Keratinocyte (primary cell): ENCODE data around the gene SCN8A. TPM values are rescaled to one million over a fixed set of nuclear protein-coding genes. Genes with fewer than 3 reads are reported as not detected.

Experiments
- DNase-seq: peaks from one replicate; pipeline ENCODE4 v3.0.0-alpha.2; 2011; ENCODE audit warnings: low read depth, missing footprints, low spot score
- FAIRE-seq: peaks from 2 replicates; lab custom pipeline; 2011; peaks lifted over from hg19 to GRCh38; lab: Jason Lieb, UNC
- H2AFZ ChIP-seq: 2 replicates; pipeline ENCODE4 v1.6.0; 2012; ENCODE audit warnings: low read length, control low read depth, inconsistent platforms; ENCODE audit not compliant: control insufficient read depth
- H3K27ac ChIP-seq: 2 replicates; pipeline ENCODE4 v1.5.1; 2011; ENCODE audit warnings: low read length; ENCODE audit not compliant: control insufficient read depth, insufficient read depth
- H3K27me3 ChIP-seq: 3 replicates; pipeline ENCODE4 v1.6.0; 2011; ENCODE audit warnings: low read length; ENCODE audit not compliant: control insufficient read depth, insufficient read depth; ENCODE audit errors: extremely low read depth
- H3K36me3 ChIP-seq, 2 experiments: 2 replicates in 1 of 2; 3 replicates in 1 of 2; pipeline ENCODE4 v1.5.1; 2011; ENCODE audit warnings: low read length in 2 of 2, mild to moderate bottlenecking in 1 of 2; ENCODE audit not compliant: control insufficient read depth in 2 of 2, insufficient read depth in 2 of 2; ENCODE audit errors: extremely low read depth in 1 of 2
- H3K4me1 ChIP-seq: 3 replicates; pipeline ENCODE4 v1.5.1; 2011; ENCODE audit warnings: low read length; ENCODE audit not compliant: control insufficient read depth, insufficient read depth; ENCODE audit errors: extremely low read depth
- H3K4me2 ChIP-seq: 3 replicates; pipeline ENCODE4 v1.6.0; 2011; ENCODE audit warnings: low read depth, low read length; ENCODE audit not compliant: control insufficient read depth, insufficient read depth; ENCODE audit errors: extremely low read depth
- H3K4me3 ChIP-seq, 3 experiments: fragments of 200-600 bp in 1 of 3; sonication (generic) in 1 of 3; 2 replicates in 2 of 3; 3 replicates in 1 of 3; pipeline ENCODE4 v1.5.1; 2011 to 2016; ENCODE audit warnings: low read length in 3 of 3, mild to moderate bottlenecking in 3 of 3, control low read depth in 2 of 3, inconsistent platforms in 1 of 3, low read depth in 1 of 3, mixed read lengths in 1 of 3, mixed run types in 1 of 3, moderate library complexity in 1 of 3; ENCODE audit not compliant: control insufficient read depth in 2 of 3, insufficient read depth in 2 of 3; ENCODE audit errors: extremely low read depth in 1 of 3
- H3K79me2 ChIP-seq: 2 replicates; pipeline ENCODE4 v1.6.0; 2012; ENCODE audit warnings: low read length; ENCODE audit not compliant: control insufficient read depth, insufficient read depth
- H3K9ac ChIP-seq: 3 replicates; pipeline ENCODE4 v1.6.0; 2011; ENCODE audit warnings: low read length; ENCODE audit not compliant: control insufficient read depth, insufficient read depth; ENCODE audit errors: extremely low read depth
- H3K9me1 ChIP-seq: 3 replicates; pipeline ENCODE4 v1.6.0; 2011; ENCODE audit warnings: low read length; ENCODE audit not compliant: control insufficient read depth, insufficient read depth; ENCODE audit errors: extremely low read depth
- H3K9me3 ChIP-seq: 2 replicates; pipeline ENCODE4 v1.5.1; 2012; ENCODE audit warnings: low read depth, low read length; ENCODE audit not compliant: control insufficient read depth
- H4K20me1 ChIP-seq: 3 replicates; pipeline ENCODE4 v1.6.0; 2011; ENCODE audit warnings: low read length; ENCODE audit not compliant: control insufficient read depth, insufficient read depth; ENCODE audit errors: extremely low read depth
- EZH2 ChIP-seq: IDR thresholded peaks from one replicate; pipeline ENCODE4 v1.6.1; 2012; ENCODE audit warnings: inconsistent platforms, mild to moderate bottlenecking, low read length, moderate library complexity
- dilution Hi-C: fragments of 300-500 bp; cut with MboI; formaldehyde crosslinking; loops from one replicate; pipeline ENCODE4 v1.7.0; 2020; ENCODE audit warnings: low sequenced_read_pairs; ENCODE audit not compliant: extremely low pct_ligation_motif_present
- polyA plus RNA-seq, 5 experiments: library from polyadenylated mRNA; depleted of rRNA in 3 of 5; stranded (reverse) in 3 of 5; stranded (forward) in 1 of 5; unstranded in 1 of 5; fragments of >200 nt; gene quantifications; 1 replicate in 1 of 5; 2 replicates in 3 of 5; 3 replicates in 1 of 5; pipeline versions ENCODE4 v1.2.1 to v1.2.3, GENCODE V29; 2011 to 2012; ENCODE audit warnings: missing spikeins in 2 of 5, low read depth in 1 of 5, low replicate concordance in 1 of 5
- TF ChIP-seq, protein P1 (sequence below), 3 experiments: IDR thresholded peaks in 1 of 3; conservative IDR thresholded peaks in 1 of 3; optimal IDR thresholded peaks in 1 of 3; 2 replicates in 2 of 3; 3 replicates in 1 of 3; pipeline versions ENCODE3 to v1.5.1; 2011; ENCODE audit warnings: low read length in 3 of 3, mild to moderate bottlenecking in 3 of 3, moderate library complexity in 2 of 3, control low read depth in 1 of 3, inconsistent platforms in 1 of 3; ENCODE audit not compliant: insufficient read depth in 2 of 3; ENCODE audit errors: extremely low read depth in 1 of 3

The SCN8A gene
- polyA plus RNA-seq, 1 donor (not counting 4 experiments of a cell fraction or from before 2014, with no cell fraction given): 1.1 TPM

DNA sequence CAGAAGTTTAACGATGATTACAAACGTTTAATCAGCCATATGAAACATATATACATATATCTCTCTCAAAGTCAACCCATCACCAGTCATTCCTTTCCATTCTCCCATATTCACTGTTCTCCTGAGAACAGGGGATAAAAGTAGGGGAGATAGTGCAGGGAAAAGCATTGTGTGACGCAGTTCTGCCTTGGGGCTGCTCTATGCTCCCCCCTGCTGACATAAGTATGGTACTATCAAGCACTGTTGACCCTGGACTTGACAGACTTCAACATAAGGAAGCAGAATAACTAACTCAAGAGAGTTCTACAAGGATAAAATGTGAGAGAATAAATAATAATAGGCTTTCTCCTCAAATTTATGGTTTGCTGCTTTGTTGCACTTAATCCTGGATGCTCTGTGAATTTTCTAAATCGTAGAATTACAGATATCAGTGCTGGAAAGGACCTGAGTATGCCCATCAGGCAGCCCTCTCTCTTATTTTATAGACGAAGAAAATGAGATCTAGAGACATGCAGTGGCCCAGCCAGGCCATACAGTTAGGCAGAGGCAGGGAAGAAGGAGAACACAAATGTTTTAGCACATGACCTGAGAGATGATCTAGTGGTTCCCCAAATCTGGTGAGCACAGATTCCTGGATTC, 87.2 kb downstream of the SCN8A start:
- H3K4me2 ChIP-seq: no peak overlapping the region
- no peaks in the 10 kb centered on the region for H3K79me2 ChIP-seq
- DNase-seq: no peak
- H3K36me3 ChIP-seq: no peaks in the 10 kb centered on the region
- H3K27ac ChIP-seq: no peak overlapping the region
- H4K20me1 ChIP-seq: no peaks in the 10 kb centered on the region
- H3K27me3 ChIP-seq: peaks cover 7% of the 10 kb centered on the region
- dilution Hi-C loops: no loop called here
- FAIRE-seq: peak; percentile 60
- H3K9ac ChIP-seq: no peak overlapping the region
- TF ChIP-seq, protein P1, sequence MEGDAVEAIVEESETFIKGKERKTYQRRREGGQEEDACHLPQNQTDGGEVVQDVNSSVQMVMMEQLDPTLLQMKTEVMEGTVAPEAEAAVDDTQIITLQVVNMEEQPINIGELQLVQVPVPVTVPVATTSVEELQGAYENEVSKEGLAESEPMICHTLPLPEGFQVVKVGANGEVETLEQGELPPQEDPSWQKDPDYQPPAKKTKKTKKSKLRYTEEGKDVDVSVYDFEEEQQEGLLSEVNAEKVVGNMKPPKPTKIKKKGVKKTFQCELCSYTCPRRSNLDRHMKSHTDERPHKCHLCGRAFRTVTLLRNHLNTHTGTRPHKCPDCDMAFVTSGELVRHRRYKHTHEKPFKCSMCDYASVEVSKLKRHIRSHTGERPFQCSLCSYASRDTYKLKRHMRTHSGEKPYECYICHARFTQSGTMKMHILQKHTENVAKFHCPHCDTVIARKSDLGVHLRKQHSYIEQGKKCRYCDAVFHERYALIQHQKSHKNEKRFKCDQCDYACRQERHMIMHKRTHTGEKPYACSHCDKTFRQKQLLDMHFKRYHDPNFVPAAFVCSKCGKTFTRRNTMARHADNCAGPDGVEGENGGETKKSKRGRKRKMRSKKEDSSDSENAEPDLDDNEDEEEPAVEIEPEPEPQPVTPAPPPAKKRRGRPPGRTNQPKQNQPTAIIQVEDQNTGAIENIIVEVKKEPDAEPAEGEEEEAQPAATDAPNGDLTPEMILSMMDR (optimal IDR thresholded peaks at IDR 0.05 in 1 of 3, IDR thresholded peaks at IDR 0.05 in 1 of 3, conservative IDR thresholded peaks at IDR 0.05 in 1 of 3; ENCODE audit: extremely low read depth in 1 of 3, insufficient read depth in 2 of 3, low read length in 3 of 3): peak; percentile 78 to 90 (median 84)
- TF ChIP-seq EZH2: no peak
- no peak overlapping the region for H2AFZ ChIP-seq
- H3K9me1 ChIP-seq: no peaks in the 10 kb centered on the region
- no peaks in the 10 kb centered on the region for H3K4me1 ChIP-seq
- H3K4me3 ChIP-seq: no peak overlapping the region
- no peaks in the 10 kb centered on the region for H3K9me3 ChIP-seq

DNA sequence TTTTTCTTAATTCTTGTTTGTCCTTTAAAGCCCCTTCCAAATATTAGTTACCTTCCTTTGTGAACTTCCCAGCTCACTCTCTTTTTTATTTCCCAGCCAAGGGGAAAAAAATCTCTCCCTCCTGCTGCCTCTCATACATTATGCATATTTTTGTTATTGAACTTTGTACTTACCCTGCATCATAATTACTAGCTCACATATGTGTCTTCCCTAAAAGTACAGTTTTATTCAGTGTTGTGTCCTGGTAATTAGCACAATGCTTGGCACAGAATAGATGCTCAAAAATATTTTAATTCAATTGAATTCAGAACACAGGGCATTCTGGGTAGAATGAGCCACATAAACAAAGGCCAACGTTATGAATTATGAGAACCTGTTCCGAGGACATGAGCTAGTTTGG, 91.9 kb downstream of the SCN8A start:
- no peak for FAIRE-seq
- H3K36me3 ChIP-seq: no peaks in the 10 kb centered on the region
- H3K79me2 ChIP-seq: no peaks in the 10 kb centered on the region
- H3K9me1 ChIP-seq: no peaks in the 10 kb centered on the region
- no peaks in the 10 kb centered on the region for H3K9me3 ChIP-seq
- no peak overlapping the region for H3K4me2 ChIP-seq
- no peaks in the 10 kb centered on the region for H3K27me3 ChIP-seq
- no peaks in the 10 kb centered on the region for H4K20me1 ChIP-seq
- DNase-seq: no peak
- peaks cover 7% of the 10 kb centered on the region for H3K4me1 ChIP-seq
- no peak overlapping the region for H3K9ac ChIP-seq
- dilution Hi-C loops: no loop called here
- no peak for TF ChIP-seq EZH2
- TF ChIP-seq, protein P1 (optimal IDR thresholded peaks at IDR 0.05 in 1 of 3, IDR thresholded peaks at IDR 0.05 in 1 of 3, conservative IDR thresholded peaks at IDR 0.05 in 1 of 3; ENCODE audit: extremely low read depth in 1 of 3, insufficient read depth in 2 of 3, low read length in 3 of 3): no peak
- no peak overlapping the region for H2AFZ ChIP-seq
- no peak overlapping the region for H3K4me3 ChIP-seq
- H3K27ac ChIP-seq: no peak overlapping the region
